Activated CD8-positive, alpha-beta T cell treated with anti-CD3 and anti-CD28 coated beads for 36 hours (primary cell): ENCODE data around the gene ABHD1. TPM values are rescaled to one million over a fixed set of nuclear protein-coding genes. Genes with fewer than 3 reads are reported as not detected.

ENCODE experiments used
- ATAC-seq: fragments of 200-7000 bp; cut with Tn5 transposase; one replicate; pipeline ENCODE4 v1.10.0; 2021; ENCODE audit warnings: mild to moderate bottlenecking, moderate library complexity
- CTCF ChIA-PET: fragments of 350-600 bp; sonication (Branson Sonifier 250); formaldehyde crosslinking; loops from one replicate; lab custom pipeline; 2021; ENCODE audit warnings: antibody characterized with exemption; lab: Charles Lee
- POLR2A ChIA-PET: fragments of 350-600 bp; sonication (Branson Sonifier 250); formaldehyde crosslinking; loops from one replicate; lab custom pipeline; 2021; ENCODE audit warnings: antibody characterized with exemption; lab: Charles Lee
- DNase-seq: peaks from one replicate; pipeline ENCODE4 v3.0.0-alpha.2; 2020
- H3K27ac Mint-ChIP-seq: one replicate; pipeline ENCODE4 v1.8.0; 2021; ENCODE audit warnings: mild to moderate bottlenecking, mixed read lengths
- H3K27me3 Mint-ChIP-seq: one replicate; pipeline ENCODE4 v1.8.0; 2021; ENCODE audit warnings: mixed read lengths
- H3K36me3 Mint-ChIP-seq: one replicate; pipeline ENCODE4 v1.8.0; 2021; ENCODE audit warnings: low read depth, mixed read lengths
- H3K4me1 Mint-ChIP-seq: one replicate; pipeline ENCODE4 v1.8.0; 2021; ENCODE audit warnings: low read depth, mixed read lengths
- H3K4me3 Mint-ChIP-seq: one replicate; pipeline ENCODE4 v1.8.0; 2021; ENCODE audit warnings: mild to moderate bottlenecking, moderate library complexity, mixed read lengths
- H3K9me3 Mint-ChIP-seq: one replicate; pipeline ENCODE4 v1.8.0; 2021; ENCODE audit warnings: mixed read lengths
- CTCF ChIP-seq: fragments of 200-600 bp; IDR thresholded peaks from one replicate; pipeline ENCODE4 v1.8.0; 2022; ENCODE audit warnings: antibody characterized with exemption, mild to moderate bottlenecking
- intact Hi-C: fragments of 100-400 bp; cut with micrococcal nuclease; formaldehyde crosslinking; loops from one replicate; pipeline ENCODE4 v1.10.0; 2022
- total RNA-seq, 2 experiments: library from RNA; stranded (reverse); gene quantifications; one replicate each; pipeline ENCODE4 v1.2.3, GENCODE V29; 2021

ABHD1 gene
- total RNA-seq, 2 experiments from 2014 or later = 0.36 to 0.50 TPM

GRCh38 chr2:27131429-27131828 is 7.8 kb downstream of the ABHD1 start:
- Mint-ChIP-seq H3K4me1 (peaks cover 16% of the 10 kb centered on the region), H3K36me3 (peaks cover 31% of the 10 kb centered on the region), H3K4me3 (no peak overlapping the region), H3K9me3 (no peaks in the 10 kb centered on the region), H3K27me3 (no peaks in the 10 kb centered on the region), H3K27ac (no peak overlapping the region)
- no peak for ATAC-seq
- CTCF ChIA-PET = interaction anchor here (0.9 to 3.3 kb wide), 4 partner anchors 7 to 148 kb away, joined by 3 to 14 read pairs (median 6); partner anchors contain the start of gene ABHD1
- TF ChIP-seq CTCF = no peak
- intact Hi-C loops = no loop called here
- no peak for DNase-seq
- POLR2A ChIA-PET = interaction anchor here (0.6 to 4.2 kb wide), 4 partner anchors 8 to 191 kb away, joined by 3 to 28 read pairs (median 8); partner anchors contain the start of genes ABHD1 and AGBL5

GRCh38 chr2:27133195-27133875 is 9.7 kb downstream of the ABHD1 start:
- no peak for TF ChIP-seq CTCF
- Mint-ChIP-seq H3K36me3 (peaks cover 31% of the 10 kb centered on the region), H3K4me1 (peaks cover 16% of the 10 kb centered on the region), H3K9me3 (no peaks in the 10 kb centered on the region), H3K4me3 (peak overlapping the region; percentile 88), H3K27ac (peak overlapping the region; percentile 82), H3K27me3 (no peaks in the 10 kb centered on the region)
- intact Hi-C loops = no loop called here
- ChIA-PET POLR2A (interaction anchor here (0.7 to 4.2 kb wide), 9 partner anchors 10 to 100 kb away, joined by 3 to 28 read pairs (median 3); partner anchors contain the start of genes ABHD1 and AGBL5), CTCF (interaction anchor here (0.8 to 3.3 kb wide), 20 partner anchors 9 to 170 kb away, joined by 3 to 14 read pairs (median 4); partner anchors contain the start of gene ABHD1)
- ATAC-seq (peak; percentile 14), DNase-seq (peak; percentile 48)

- ChIA-PET CTCF (interaction anchor here (0.8 to 3.3 kb wide), 20 partner anchors 8 to 169 kb away, joined by 3 to 14 read pairs (median 4); partner anchors contain the start of genes ABHD1 and TCF23), POLR2A (interaction anchor here (0.6 to 4.2 kb wide), 10 partner anchors 11 to 145 kb away, joined by 3 to 28 read pairs (median 3); partner anchors contain the start of genes ABHD1, AGBL5 and TCF23)
- H3K27me3 Mint-ChIP-seq = no peaks in the 10 kb centered on the region
- DNase-seq (peak; percentile 98), ATAC-seq (peak; percentile 99)
- intact Hi-C loops = no loop called here
- H3K4me1 Mint-ChIP-seq = peaks cover 16% of the 10 kb centered on the region
- TF ChIP-seq CTCF = no peak
- H3K9me3 Mint-ChIP-seq = no peaks in the 10 kb centered on the region
- peaks cover 29% of the 10 kb centered on the region for H3K36me3 Mint-ChIP-seq
- peak within 1 kb of the TSS; percentile 95 for H3K27ac Mint-ChIP-seq
- H3K4me3 Mint-ChIP-seq = peak within 1 kb of the TSS; percentile 88
Measured at GRCh38 chr2:27133905-27134780, 10.5 kb downstream of the ABHD1 start, which contains the start of gene PREB. PREB (minus strand) TSS chr2:27134636; CDS start chr2:27134421, 215 bp downstream.

GRCh38 chr2:27134781-27135477 is 11.3 kb downstream of the ABHD1 start:
- ATAC-seq (no peak), DNase-seq (no peak)
- H3K36me3 Mint-ChIP-seq = peaks cover 28% of the 10 kb centered on the region
- CTCF ChIA-PET = interaction anchor here (1.1 to 2.6 kb wide), 6 partner anchors 14 to 168 kb away, joined by 3 to 6 read pairs (median 4); partner anchors contain the start of gene TCF23
- peak overlapping the region; percentile 95 for H3K27ac Mint-ChIP-seq
- H3K4me3 Mint-ChIP-seq = peak overlapping the region; percentile 88
- no peak for TF ChIP-seq CTCF
- intact Hi-C loops = no loop called here
- POLR2A ChIA-PET = interaction anchor here (0.6 to 4.2 kb wide), 3 partner anchors 12 to 144 kb away, joined by 3 to 28 read pairs (median 3); partner anchors contain the start of gene ABHD1
- no peaks in the 10 kb centered on the region for H3K9me3 Mint-ChIP-seq
- no peaks in the 10 kb centered on the region for H3K27me3 Mint-ChIP-seq
- peaks cover 16% of the 10 kb centered on the region for H3K4me1 Mint-ChIP-seq
